Motor neuron (in vitro differentiated cells): ENCODE results near the gene TRMU. TPM values are rescaled to one million over a fixed set of nuclear protein-coding genes. Genes with fewer than 3 reads are reported as not detected.

Source experiments
- ATAC-seq, 8 experiments: fragments of 200-7000 bp; cut with Tn5 transposase; replicated peaks in 6 of 8; 2 replicates each; pipeline ENCODE4 v1.8.0; 2021; ENCODE audit warnings: mild to moderate bottlenecking in 8 of 8, moderate library complexity in 8 of 8
- H3K27ac ChIP-seq, 2 donors: fragments of 250-450 bp; sonication (Bioruptor Pico); 2 replicates each; pipeline ENCODE4 v1.9.0; 2021; ENCODE audit warnings: antibody characterized with exemption in 2 of 2, mild to moderate bottlenecking in 2 of 2, moderate library complexity in 1 of 2
- H3K4me1 ChIP-seq, 2 donors: fragments of 250-450 bp; sonication (Bioruptor Pico); replicated peaks in 1 of 2; 2 replicates each; pipeline ENCODE4 v1.6.1; 2021; ENCODE audit warnings: antibody characterized with exemption in 2 of 2, mild to moderate bottlenecking in 2 of 2, moderate library complexity in 1 of 2
- H3K4me3 ChIP-seq, 5 donors: fragments of 250-450 bp; sonication (Bioruptor Pico); 2 replicates each; pipeline ENCODE4 v1.9.0; 2021; ENCODE audit warnings: antibody characterized with exemption in 5 of 5, mild to moderate bottlenecking in 5 of 5, moderate library complexity in 4 of 5
- WGBS, 10 experiments: fragments of 450-650 bp; shearing (Covaris generic); methylation state at CpG; one replicate each; pipeline ENCODE4 v1.0.0; 2022; 5-methylcytosine and 5-hydroxymethylcytosine counted together
- in situ Hi-C, 9 experiments: fragments of 400-800 bp; cut with MboI; loops; one replicate each; pipeline ENCODE4 v1.15.0; 2021; ENCODE audit warnings: low sequenced_read_pairs in 9 of 9, low pct_unique_long_range_greater_than_20kb in 2 of 9; ENCODE audit not compliant: unreplicated experiment in 9 of 9
- total RNA-seq, 8 experiments: library from RNA; unstranded; fragments of 300-600 nt; gene quantifications; 2 replicates each; pipeline versions ENCODE4 v1.2.3 to v1.2.4, GENCODE V29; 2022

TRMU gene
- total RNA-seq, 8 experiments from 2014 or later = 25.0 to 66.9 (median 39.3) TPM

- ATAC-seq = peak in 3 of 8 experiments; percentile 26 to 66 (median 43)
- 40 to 90% (median 69%) methylated on average over 2 to 7 of the region's 29 CpGs; no CpG with 5 or more reads in 4 of the 10 experiments for WGBS, 10 experiments
- in situ Hi-C loops = loop anchor here in 1 of 9 experiments (25.0 kb wide), 1 partner anchor 158 kb away; the partner anchor contains the start of gene CELSR1
- peaks cover 23 to 33% of the 10 kb centered on the region in 2 donors for H3K4me1 ChIP-seq
- H3K4me3 ChIP-seq = no peak overlapping the region
- no peak overlapping the region for H3K27ac ChIP-seq
Measured at GRCh38 chr22:46379066-46379930, 43.8 kb downstream of the TRMU start.

DNA sequence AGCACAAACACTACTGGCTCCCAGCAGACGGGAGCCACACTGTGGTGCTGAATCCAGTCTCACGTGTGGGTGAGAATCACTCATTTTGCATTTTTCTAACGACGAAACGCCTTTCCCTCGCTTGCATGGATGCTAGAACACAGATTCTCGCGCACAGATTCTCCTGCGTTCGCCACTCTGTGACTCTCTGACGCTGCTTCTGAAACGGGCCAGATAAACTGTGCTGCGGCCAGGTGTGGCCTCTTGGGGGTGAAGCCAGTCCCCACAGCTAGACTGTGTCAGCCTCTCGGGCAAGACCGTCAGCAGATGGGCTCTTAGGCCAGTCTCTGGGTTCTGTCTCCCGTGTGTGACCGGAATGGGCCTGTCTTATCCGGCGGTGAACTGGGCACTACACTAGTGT is 44.6 kb downstream of the TRMU start:
- WGBS, 10 experiments = 20 to 90% (median 83%) methylated on average over 1 to 13 of the region's 19 CpGs; no CpG with 5 or more reads in 5 of the 10 experiments
- in situ Hi-C loops = loop anchor here in 1 of 9 experiments (25.0 kb wide), 1 partner anchor 157 kb away; the partner anchor contains the start of gene CELSR1

DNA sequence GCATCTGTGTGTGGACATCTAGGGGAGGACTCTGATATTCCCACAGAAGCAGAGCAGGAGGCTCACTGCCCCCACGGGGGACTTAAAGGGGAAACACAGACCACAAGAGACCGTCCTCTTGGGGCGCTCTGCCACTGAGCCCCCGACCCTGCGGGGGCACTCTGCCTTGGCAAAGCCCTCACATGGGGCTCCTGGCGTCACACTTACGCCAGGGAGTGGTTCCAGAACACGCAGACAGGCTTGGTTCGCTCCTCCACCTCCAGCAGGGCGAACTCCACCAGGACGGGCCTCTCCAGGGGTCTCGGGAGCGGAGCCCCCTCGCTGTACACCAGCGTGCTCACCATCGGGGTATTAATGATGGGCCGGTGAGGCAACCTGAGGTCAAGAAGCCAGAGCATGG is 45.1 kb downstream of the TRMU start:
- in situ Hi-C loops = loop anchor here in 1 of 9 experiments (25.0 kb wide), 1 partner anchor 157 kb away; the partner anchor contains the start of gene CELSR1
- WGBS, 10 experiments = 74 to 100% (median 90%) methylated on average over 2 to 10 of the region's 17 CpGs; no CpG with 5 or more reads in 6 of the 10 experiments
- no peak for ATAC-seq
- Histone ChIP-seq H3K4me1 (peaks cover 23 to 33% of the 10 kb centered on the region in 2 donors), H3K4me3 (no peak overlapping the region), H3K27ac (no peak overlapping the region)

More for the DNA sequence above, 44.6 kb downstream of the TRMU start:
- Histone ChIP-seq H3K27ac (no peak overlapping the region), H3K4me1 (peaks cover 23 to 33% of the 10 kb centered on the region in 2 donors), H3K4me3 (no peak overlapping the region)
- ATAC-seq = no peak

- in situ Hi-C loops = loop anchor here in 1 of 9 experiments (25.0 kb wide), 1 partner anchor 156 kb away; the partner anchor contains the start of gene CELSR1
- no peak overlapping the region for H3K4me3 ChIP-seq
- peaks cover 23 to 33% of the 10 kb centered on the region in 2 donors for H3K4me1 ChIP-seq
- ATAC-seq = peak; percentile 53 to 87 (median 74)
- peak overlapping the region in 1 of 2 donors; percentile 21 for H3K27ac ChIP-seq
- 0 to 57% methylated on average over 2 to 4 of the region's 5 CpGs; no CpG with 5 or more reads in 8 of the 10 experiments for WGBS, 10 experiments
Measured at GRCh38 chr22:46381142-46381541, 45.6 kb downstream of the TRMU start.

DNA sequence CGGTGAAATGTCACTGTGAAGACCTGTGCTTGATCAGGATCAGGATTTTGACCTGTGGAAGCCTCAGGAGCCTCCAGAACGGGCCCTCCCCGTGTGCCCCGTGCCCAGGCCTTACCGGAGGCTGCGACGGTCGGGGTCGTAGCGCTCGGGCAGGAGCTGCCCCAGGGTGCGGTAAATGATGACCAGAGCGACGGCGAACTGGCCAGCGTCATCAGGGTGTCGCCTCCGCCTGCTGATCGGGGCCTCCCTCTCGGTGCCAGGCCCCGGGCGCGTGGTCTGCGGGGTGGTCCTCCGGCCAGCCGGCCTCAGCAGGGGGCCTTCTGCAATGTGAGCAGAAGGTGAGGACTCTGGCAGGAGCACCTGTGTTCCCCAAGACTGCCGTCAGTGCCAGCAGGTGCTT is 46.2 kb downstream of the TRMU start:
- WGBS, 10 experiments = 86 to 100% (median 98%) methylated on average over 1 to 16 of the region's 27 CpGs; no CpG with 5 or more reads in 5 of the 10 experiments
- peaks cover 23 to 33% of the 10 kb centered on the region in 2 donors for H3K4me1 ChIP-seq
- no peak for ATAC-seq
- peak overlapping the region in 1 of 2 donors; percentile 21 for H3K27ac ChIP-seq
- no peak overlapping the region for H3K4me3 ChIP-seq
- in situ Hi-C loops = loop anchor here in 1 of 9 experiments (25.0 kb wide), 1 partner anchor 156 kb away; the partner anchor contains the start of gene CELSR1

GRCh38 chr22:46382524-46382923 is 47.0 kb downstream of the TRMU start:
- WGBS, 10 experiments = 58 to 100% (median 95%) methylated on average over 1 to 14 of the region's 15 CpGs
- Histone ChIP-seq H3K4me1 (peaks cover 19 to 26% of the 10 kb centered on the region in 2 donors), H3K27ac (no peak overlapping the region), H3K4me3 (no peak overlapping the region)
- in situ Hi-C loops = loop anchor here in 1 of 9 experiments (25.0 kb wide), 1 partner anchor 155 kb away; the partner anchor contains the start of gene CELSR1
- ATAC-seq = no peak

DNA sequence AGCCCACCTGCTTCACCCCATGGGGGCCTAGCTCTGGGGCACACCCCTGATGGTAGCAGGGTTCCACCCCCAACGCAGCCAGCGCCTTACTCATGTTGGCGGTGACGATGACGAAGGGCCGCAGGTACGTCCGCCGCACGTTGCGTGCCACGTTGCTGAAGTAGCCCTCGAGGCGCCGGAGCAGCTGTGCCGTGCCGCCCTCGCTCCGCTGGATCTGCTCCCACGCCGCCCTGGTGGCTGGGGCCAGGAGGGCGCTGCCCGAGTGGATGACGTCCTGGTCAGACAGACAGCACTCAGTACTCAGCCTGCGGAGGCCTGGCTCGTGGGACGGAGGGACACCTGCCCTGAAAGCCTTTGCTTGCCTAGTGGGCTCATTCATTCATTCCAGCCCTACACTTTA is 50.8 kb downstream of the TRMU start:
- 80 to 100% (median 97%) methylated on average over 1 to 6 of the region's 27 CpGs; no CpG with 5 or more reads in 6 of the 10 experiments for whole genome bisulfite sequencing, 10 experiments
- no peak for ATAC-seq

GRCh38 chr22:46387748-46388147 is 52.2 kb downstream of the TRMU start:
- WGBS, 10 experiments = 92 to 100% (median 97%) methylated on average over 1 to 4 of the region's 11 CpGs; no CpG with 5 or more reads in 6 of the 10 experiments
- no peak overlapping the region for H3K27ac ChIP-seq
- no peak overlapping the region for H3K4me3 ChIP-seq
- ATAC-seq = no peak
- no peaks in the 10 kb centered on the region for H3K4me1 ChIP-seq
- in situ Hi-C loops = loop anchor here in 1 of 9 experiments (25.0 kb wide), 1 partner anchor 150 kb away; the partner anchor contains the start of gene CELSR1

More for the DNA sequence above, 50.8 kb downstream of the TRMU start:
- Histone ChIP-seq H3K27ac (no peak overlapping the region), H3K4me1 (peaks cover 1 to 3% of the 10 kb centered on the region in 2 donors), H3K4me3 (no peak overlapping the region)
- in situ Hi-C loops = loop anchor here in 1 of 9 experiments (25.0 kb wide), 1 partner anchor 151 kb away; the partner anchor contains the start of gene CELSR1

DNA sequence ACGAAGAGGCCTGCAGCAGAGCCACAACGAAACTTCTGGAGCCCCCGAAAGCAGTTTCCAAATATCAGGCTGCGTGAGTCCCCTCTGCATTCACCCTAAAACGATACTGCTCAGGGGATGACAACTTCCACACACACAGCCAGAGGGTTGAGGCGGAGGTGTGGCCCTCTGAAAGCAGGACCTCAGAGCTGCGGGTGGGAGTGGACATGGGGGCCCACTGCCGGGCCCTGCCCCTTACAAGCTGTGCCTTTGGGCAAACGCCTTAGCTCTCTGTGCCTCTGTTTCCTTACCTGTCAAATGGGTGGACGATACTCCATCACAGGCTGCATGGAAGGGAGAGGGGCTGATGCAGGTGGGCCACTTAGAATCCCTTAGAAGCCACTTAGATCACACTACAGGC is 53.1 kb downstream of the TRMU start:
- no peaks in the 10 kb centered on the region for H3K4me1 ChIP-seq
- no peak for ATAC-seq
- H3K27ac ChIP-seq = no peak overlapping the region
- 60 to 100% (median 80%) methylated on average over 1 to 2 of the region's 10 CpGs; no CpG with 5 or more reads in 5 of the 10 experiments for WGBS, 10 experiments
- no peak overlapping the region for H3K4me3 ChIP-seq
- in situ Hi-C loops = loop anchor here in 1 of 9 experiments (25.0 kb wide), 1 partner anchor 149 kb away; the partner anchor contains the start of gene CELSR1

GRCh38 chr22:46389081-46389480 is 53.6 kb downstream of the TRMU start:
- no peaks in the 10 kb centered on the region for H3K4me1 ChIP-seq
- in situ Hi-C loops = loop anchor here in 1 of 9 experiments (25.0 kb wide), 1 partner anchor 148 kb away; the partner anchor contains the start of gene CELSR1
- ATAC-seq = no peak
- no peak overlapping the region for H3K27ac ChIP-seq
- WGBS, 10 experiments = 33 to 100% (median 99%) methylated on average over 1 to 8 of the region's 30 CpGs; no CpG with 5 or more reads in 4 of the 10 experiments
- H3K4me3 ChIP-seq = no peak overlapping the region

DNA sequence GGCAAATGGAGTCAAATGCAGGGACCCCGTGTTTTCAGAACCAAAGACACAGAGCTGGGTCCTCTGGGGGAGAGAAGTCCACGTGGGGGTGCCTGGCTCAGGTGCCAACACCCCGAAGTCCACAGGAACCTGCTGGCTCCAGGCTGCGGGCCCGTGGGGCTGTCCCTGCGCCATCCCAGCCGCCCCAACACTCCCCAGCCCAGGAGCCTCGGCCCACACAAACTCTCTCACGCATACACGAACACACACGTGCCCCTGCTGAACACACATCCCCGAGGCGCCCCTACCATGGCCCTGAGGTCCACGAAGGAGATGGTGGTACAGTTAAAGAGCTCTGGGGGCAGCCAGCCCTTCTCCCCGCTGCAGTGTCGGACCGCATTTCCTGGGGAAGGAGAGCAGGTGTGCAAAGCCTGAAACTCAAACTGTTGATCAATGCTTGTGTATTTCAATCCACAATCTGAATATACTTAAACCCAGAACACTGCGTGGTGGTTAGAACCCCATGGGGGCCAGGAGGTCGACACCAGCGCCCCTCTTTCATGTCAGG is 54.7 kb downstream of the TRMU start:
- Histone ChIP-seq H3K4me1 (no peaks in the 10 kb centered on the region), H3K4me3 (no peak overlapping the region), H3K27ac (no peak overlapping the region)
- in situ Hi-C loops = loop anchor here in 1 of 9 experiments (25.0 kb wide), 1 partner anchor 147 kb away; the partner anchor contains the start of gene CELSR1
- 56 to 100% (median 69%) methylated on average over 1 to 10 of the region's 20 CpGs; no CpG with 5 or more reads in 5 of the 10 experiments for WGBS, 10 experiments
- ATAC-seq = peak in 1 of 8 experiments; percentile 23

- Histone ChIP-seq H3K4me3 (no peak overlapping the region), H3K4me1 (no peaks in the 10 kb centered on the region), H3K27ac (no peak overlapping the region)
- ATAC-seq = peak in 5 of 8 experiments; percentile 35 to 95 (median 92)
- 23 to 84% (median 57%) methylated on average over 1 to 9 of the region's 32 CpGs; no CpG with 5 or more reads in 4 of the 10 experiments for WGBS, 10 experiments
- in situ Hi-C loops = loop anchor here in 1 of 9 experiments (25.0 kb wide), 1 partner anchor 147 kb away; the partner anchor contains the start of gene CELSR1
Measured at GRCh38 chr22:46390652-46391301, 55.3 kb downstream of the TRMU start.
